Activated B cell treated with CpG ODN at 0.5 μM for 24 hours (primary cell): Measurements from ENCODE around the gene NLRP1. TPM values are rescaled to one million over a fixed set of nuclear protein-coding genes. Genes with fewer than 3 reads are reported as not detected.

Experiments
- ATAC-seq: fragments of 200-7000 bp; cut with Tn5 transposase; one replicate; pipeline ENCODE4 v1.10.0; 2021; ENCODE audit warnings: low read depth, mild to moderate bottlenecking, moderate library complexity
- CTCF ChIA-PET: fragments of 350-600 bp; sonication (Branson Sonifier 250); formaldehyde crosslinking; loops from one replicate; lab custom pipeline; 2021; ENCODE audit warnings: antibody characterized with exemption; lab: Charles Lee
- POLR2A ChIA-PET: fragments of 350-600 bp; sonication (Branson Sonifier 250); formaldehyde crosslinking; loops from one replicate; lab custom pipeline; 2021; ENCODE audit warnings: antibody characterized with exemption; lab: Charles Lee
- DNase-seq: peaks from one replicate; pipeline ENCODE4 v3.0.0; 2022
- H3K27ac Mint-ChIP-seq: one replicate; pipeline ENCODE4 v1.8.0; 2020; ENCODE audit warnings: mixed read lengths
- H3K27me3 Mint-ChIP-seq: one replicate; pipeline ENCODE4 v1.8.0; 2021; ENCODE audit warnings: mixed read lengths
- H3K36me3 Mint-ChIP-seq: one replicate; pipeline ENCODE4 v1.8.0; 2021; ENCODE audit warnings: low read depth, mixed read lengths
- H3K4me1 Mint-ChIP-seq: one replicate; pipeline ENCODE4 v1.8.0; 2021; ENCODE audit warnings: mixed read lengths
- H3K4me3 Mint-ChIP-seq: one replicate; pipeline ENCODE4 v1.8.0; 2020; ENCODE audit warnings: mild to moderate bottlenecking, mixed read lengths
- H3K9me3 Mint-ChIP-seq: one replicate; pipeline ENCODE4 v1.8.0; 2020; ENCODE audit warnings: mixed read lengths
- intact Hi-C: fragments of 100-400 bp; cut with micrococcal nuclease; formaldehyde crosslinking; loops from one replicate; pipeline ENCODE4 v1.15.1; 2024
- total RNA-seq: library from RNA; stranded (reverse); gene quantifications from 2 replicates; pipeline ENCODE4 v1.2.3, GENCODE V29; 2022
- TF ChIP-seq, protein P1 (sequence below): fragments of 200-600 bp; IDR thresholded peaks from one replicate; pipeline ENCODE4 v1.8.0; 2022; ENCODE audit warnings: antibody characterized with exemption, mild to moderate bottlenecking

Gene NLRP1
- total RNA-seq, 1 donor from 2014 or later, result 40.4 TPM

GRCh38 chr17:5539286-5539685 lies 45.0 kb downstream of the NLRP1 start:
- intact Hi-C loops, result no loop called here
- no peak for ATAC-seq
- no peak overlapping the region for H3K27ac Mint-ChIP-seq
- ChIA-PET CTCF (no interaction called here), POLR2A (no interaction called here)
- no peak for DNase-seq
- H3K27me3 Mint-ChIP-seq, result no peaks in the 10 kb centered on the region
- H3K4me1 Mint-ChIP-seq, result no peaks in the 10 kb centered on the region
- no peaks in the 10 kb centered on the region for H3K9me3 Mint-ChIP-seq
- TF ChIP-seq, protein P1, sequence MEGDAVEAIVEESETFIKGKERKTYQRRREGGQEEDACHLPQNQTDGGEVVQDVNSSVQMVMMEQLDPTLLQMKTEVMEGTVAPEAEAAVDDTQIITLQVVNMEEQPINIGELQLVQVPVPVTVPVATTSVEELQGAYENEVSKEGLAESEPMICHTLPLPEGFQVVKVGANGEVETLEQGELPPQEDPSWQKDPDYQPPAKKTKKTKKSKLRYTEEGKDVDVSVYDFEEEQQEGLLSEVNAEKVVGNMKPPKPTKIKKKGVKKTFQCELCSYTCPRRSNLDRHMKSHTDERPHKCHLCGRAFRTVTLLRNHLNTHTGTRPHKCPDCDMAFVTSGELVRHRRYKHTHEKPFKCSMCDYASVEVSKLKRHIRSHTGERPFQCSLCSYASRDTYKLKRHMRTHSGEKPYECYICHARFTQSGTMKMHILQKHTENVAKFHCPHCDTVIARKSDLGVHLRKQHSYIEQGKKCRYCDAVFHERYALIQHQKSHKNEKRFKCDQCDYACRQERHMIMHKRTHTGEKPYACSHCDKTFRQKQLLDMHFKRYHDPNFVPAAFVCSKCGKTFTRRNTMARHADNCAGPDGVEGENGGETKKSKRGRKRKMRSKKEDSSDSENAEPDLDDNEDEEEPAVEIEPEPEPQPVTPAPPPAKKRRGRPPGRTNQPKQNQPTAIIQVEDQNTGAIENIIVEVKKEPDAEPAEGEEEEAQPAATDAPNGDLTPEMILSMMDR, result no peak
- H3K4me3 Mint-ChIP-seq, result no peak overlapping the region
- peaks cover 83% of the 10 kb centered on the region for H3K36me3 Mint-ChIP-seq

GRCh38 chr17:5536866-5537650 lies 47.3 kb downstream of the NLRP1 start:
- intact Hi-C loops, result no loop called here
- no peak for ATAC-seq
- TF ChIP-seq, protein P1, result no peak
- H3K36me3 Mint-ChIP-seq, result peaks cover 81% of the 10 kb centered on the region
- no peak overlapping the region for H3K4me3 Mint-ChIP-seq
- H3K27me3 Mint-ChIP-seq, result no peaks in the 10 kb centered on the region
- no peak for DNase-seq
- H3K4me1 Mint-ChIP-seq, result no peaks in the 10 kb centered on the region
- H3K9me3 Mint-ChIP-seq, result no peaks in the 10 kb centered on the region
- H3K27ac Mint-ChIP-seq, result no peak overlapping the region
- CTCF ChIA-PET, result no interaction called here
- POLR2A ChIA-PET, result no interaction called here

DNA sequence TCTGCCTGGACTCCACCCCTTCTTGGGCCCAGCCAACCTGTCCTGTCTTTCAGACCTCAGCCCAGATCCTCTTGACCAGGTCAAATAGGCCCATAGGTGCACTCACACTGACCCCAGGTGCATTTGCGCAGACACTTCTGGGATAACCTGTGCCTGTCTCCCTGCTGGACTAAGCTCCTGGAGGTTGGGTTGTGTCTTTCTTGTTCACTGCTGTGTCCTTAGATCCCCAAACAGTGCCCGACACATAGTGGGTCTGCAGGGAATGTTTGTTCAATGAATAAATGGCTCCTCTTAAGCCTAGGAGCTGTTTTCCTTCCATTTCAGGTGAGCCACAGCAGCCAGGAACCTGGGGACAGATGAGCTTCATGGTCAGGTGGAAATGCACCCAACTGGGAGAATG lies 48.9 kb downstream of the NLRP1 start:
- DNase-seq, result no peak
- Mint-ChIP-seq H3K36me3 (peaks cover 80% of the 10 kb centered on the region), H3K27ac (no peak overlapping the region), H3K9me3 (no peaks in the 10 kb centered on the region), H3K4me1 (no peaks in the 10 kb centered on the region), H3K4me3 (no peak overlapping the region), H3K27me3 (no peaks in the 10 kb centered on the region)
- ATAC-seq, result no peak
- TF ChIP-seq, protein P1, result no peak
- intact Hi-C loops, result no loop called here
- CTCF ChIA-PET, result no interaction called here
- POLR2A ChIA-PET, result no interaction called here

- POLR2A ChIA-PET, result interaction anchor here (0.7 kb wide), 1 partner anchor 867 kb away, joined by 17 read pairs; no protein-coding TSS in a partner anchor
- Mint-ChIP-seq H3K4me1 (no peaks in the 10 kb centered on the region), H3K4me3 (no peak overlapping the region), H3K36me3 (peaks cover 79% of the 10 kb centered on the region), H3K27ac (no peak overlapping the region), H3K9me3 (no peaks in the 10 kb centered on the region), H3K27me3 (no peaks in the 10 kb centered on the region)
- intact Hi-C loops, result no loop called here
- DNase-seq, result no peak
- no peak for ATAC-seq
- CTCF ChIA-PET, result no interaction called here
- TF ChIP-seq, protein P1, result no peak
Observed at GRCh38 chr17:5533486-5534315, 50.6 kb downstream of the NLRP1 start.

- H3K4me3 Mint-ChIP-seq, result no peak overlapping the region
- intact Hi-C loops, result no loop called here
- no peak for ATAC-seq
- no peaks in the 10 kb centered on the region for H3K27me3 Mint-ChIP-seq
- TF ChIP-seq, protein P1, result no peak
- H3K27ac Mint-ChIP-seq, result no peak overlapping the region
- CTCF ChIA-PET, result no interaction called here
- H3K36me3 Mint-ChIP-seq, result peaks cover 76% of the 10 kb centered on the region
- no peak for DNase-seq
- no peaks in the 10 kb centered on the region for H3K4me1 Mint-ChIP-seq
- no peaks in the 10 kb centered on the region for H3K9me3 Mint-ChIP-seq
- POLR2A ChIA-PET, result no interaction called here
Observed at GRCh38 chr17:5532581-5532980, 51.7 kb downstream of the NLRP1 start.
